WERI-Rb-1 (cell line): ENCODE measurements around the gene KRT16.

Experiments
- DNase-seq: peaks from one replicate; pipeline ENCODE4 v3.0.0-alpha.2; 2020
- H3K27ac ChIP-seq: fragments of 250-450 bp; sonication (Bioruptor Pico); 2 replicates; pipeline ENCODE4 v1.5.1; 2020; ENCODE audit warnings: mild to moderate bottlenecking, moderate library complexity
- H3K27me3 ChIP-seq: fragments of 250-450 bp; sonication (Bioruptor Pico); 2 replicates; pipeline ENCODE4 v1.5.1; 2021; ENCODE audit warnings: mild to moderate bottlenecking, low read depth, moderate library complexity; ENCODE audit not compliant: insufficient read depth, severe bottlenecking
- H3K36me3 ChIP-seq: fragments of 250-450 bp; sonication (Bioruptor Pico); 2 replicates; pipeline ENCODE4 v1.5.1; 2020; ENCODE audit warnings: mild to moderate bottlenecking, moderate library complexity
- H3K4me3 ChIP-seq: 2 replicates; pipeline ENCODE4 v1.5.1; 2011; ENCODE audit warnings: low read depth, mild to moderate bottlenecking, control low read depth, low read length
- H3K9me3 ChIP-seq: fragments of 250-450 bp; sonication (Bioruptor Pico); 2 replicates; pipeline ENCODE4 v1.5.1; 2021; ENCODE audit warnings: mild to moderate bottlenecking, moderate library complexity; ENCODE audit not compliant: severe bottlenecking
- CTCF ChIP-seq: IDR thresholded peaks from 2 replicates; pipeline ENCODE4 v1.5.1; 2011; ENCODE audit warnings: low read depth, mild to moderate bottlenecking, control low read depth, inconsistent platforms, low read length

The KRT16 gene

GRCh38 chr17:41567317-41567716 lies 45.2 kb downstream of the KRT16 start:
- Histone ChIP-seq H3K9me3 (no peaks in the 10 kb centered on the region), H3K27me3 (no peaks in the 10 kb centered on the region), H3K36me3 (no peaks in the 10 kb centered on the region), H3K4me3 (no peak overlapping the region), H3K27ac (no peak overlapping the region)
- no peak for DNase-seq
- no peak for TF ChIP-seq CTCF

DNA sequence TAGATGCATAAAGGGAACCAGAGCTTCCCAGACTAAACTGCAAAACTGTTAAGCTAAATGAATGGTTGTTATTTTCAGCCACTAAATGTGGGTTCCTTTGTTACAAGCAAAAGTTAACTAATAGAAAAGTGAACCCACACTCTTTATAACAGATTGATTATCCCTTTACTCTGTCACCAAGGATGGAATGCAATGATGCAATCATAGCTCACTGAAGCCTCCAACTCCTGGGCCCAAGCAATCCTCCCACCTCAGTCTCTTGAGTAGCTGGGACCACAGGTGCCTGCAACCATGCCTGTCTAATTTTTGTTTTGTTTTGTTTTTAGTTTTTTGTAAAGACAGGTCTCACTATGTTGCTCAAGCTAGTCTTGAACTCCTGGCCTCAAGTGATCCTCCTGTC lies 47.2 kb downstream of the KRT16 start:
- no peaks in the 10 kb centered on the region for H3K9me3 ChIP-seq
- H3K27me3 ChIP-seq, result no peaks in the 10 kb centered on the region
- no peak for DNase-seq
- TF ChIP-seq CTCF, result no peak
- H3K27ac ChIP-seq, result no peak overlapping the region
- H3K36me3 ChIP-seq, result no peaks in the 10 kb centered on the region
- H3K4me3 ChIP-seq, result no peak overlapping the region

- no peak overlapping the region for H3K4me3 ChIP-seq
- H3K9me3 ChIP-seq, result no peaks in the 10 kb centered on the region
- TF ChIP-seq CTCF, result no peak
- no peaks in the 10 kb centered on the region for H3K36me3 ChIP-seq
- no peaks in the 10 kb centered on the region for H3K27me3 ChIP-seq
- H3K27ac ChIP-seq, result no peak overlapping the region
- no peak for DNase-seq
Observed at GRCh38 chr17:41563607-41564170, 48.9 kb downstream of the KRT16 start.

GRCh38 chr17:41561554-41561953 lies 51.0 kb downstream of the KRT16 start:
- Histone ChIP-seq H3K9me3 (no peaks in the 10 kb centered on the region), H3K36me3 (no peaks in the 10 kb centered on the region), H3K27me3 (no peaks in the 10 kb centered on the region), H3K27ac (no peak overlapping the region), H3K4me3 (no peak overlapping the region)
- no peak for DNase-seq
- TF ChIP-seq CTCF, result no peak
